Epithelial cell of proximal tubule (primary cell): Measurements from ENCODE around the gene TMIGD1. TPM values are rescaled to one million over a fixed set of nuclear protein-coding genes. Genes with fewer than 3 reads are reported as not detected.
A peak's percentile ranks its signal among the peaks of the same experiment; 100 is the strongest.

Experiments used
- DNase-seq: peaks from one replicate; pipeline ENCODE4 v3.0.0-alpha.2; 2011; ENCODE audit warnings: low read depth
- H3K4me3 ChIP-seq: 2 replicates; pipeline ENCODE4 v1.5.1; 2011; ENCODE audit warnings: low read depth, mild to moderate bottlenecking, low read length
- total RNA-seq: library from RNA; depleted of rRNA; stranded (reverse); fragments of >200 nt; gene quantifications from 2 replicates; pipeline ENCODE4 v1.2.3, GENCODE V29; 2015
- TF ChIP-seq, protein P1 (sequence below): conservative IDR thresholded peaks from 2 replicates; pipeline ENCODE4 v1.5.1; 2012; ENCODE audit warnings: low read depth, mild to moderate bottlenecking, low read length

The TMIGD1 gene
- total RNA-seq, 1 donor from 2014 or later: not detected

DNA sequence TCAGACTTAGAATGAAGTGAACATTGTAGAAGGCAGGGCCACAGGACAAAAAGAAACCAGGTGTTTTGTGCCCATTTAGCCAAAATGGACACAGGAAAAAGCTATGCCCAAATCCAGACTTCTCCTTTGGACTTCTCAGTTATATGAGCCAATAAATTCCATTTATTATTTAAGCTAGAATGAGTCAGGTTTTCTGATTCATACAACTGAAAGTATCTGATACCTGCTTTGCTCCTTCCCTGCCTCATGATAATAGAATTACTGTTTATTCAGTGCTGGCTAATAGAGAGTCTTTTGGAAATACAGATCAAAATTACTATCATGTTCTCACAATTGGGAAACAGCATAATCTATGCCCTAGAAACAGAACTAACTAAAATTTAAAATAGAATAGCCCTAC, 36.1 kb upstream of the TMIGD1 start:
- H3K4me3 ChIP-seq: no peak overlapping the region
- TF ChIP-seq, protein P1, sequence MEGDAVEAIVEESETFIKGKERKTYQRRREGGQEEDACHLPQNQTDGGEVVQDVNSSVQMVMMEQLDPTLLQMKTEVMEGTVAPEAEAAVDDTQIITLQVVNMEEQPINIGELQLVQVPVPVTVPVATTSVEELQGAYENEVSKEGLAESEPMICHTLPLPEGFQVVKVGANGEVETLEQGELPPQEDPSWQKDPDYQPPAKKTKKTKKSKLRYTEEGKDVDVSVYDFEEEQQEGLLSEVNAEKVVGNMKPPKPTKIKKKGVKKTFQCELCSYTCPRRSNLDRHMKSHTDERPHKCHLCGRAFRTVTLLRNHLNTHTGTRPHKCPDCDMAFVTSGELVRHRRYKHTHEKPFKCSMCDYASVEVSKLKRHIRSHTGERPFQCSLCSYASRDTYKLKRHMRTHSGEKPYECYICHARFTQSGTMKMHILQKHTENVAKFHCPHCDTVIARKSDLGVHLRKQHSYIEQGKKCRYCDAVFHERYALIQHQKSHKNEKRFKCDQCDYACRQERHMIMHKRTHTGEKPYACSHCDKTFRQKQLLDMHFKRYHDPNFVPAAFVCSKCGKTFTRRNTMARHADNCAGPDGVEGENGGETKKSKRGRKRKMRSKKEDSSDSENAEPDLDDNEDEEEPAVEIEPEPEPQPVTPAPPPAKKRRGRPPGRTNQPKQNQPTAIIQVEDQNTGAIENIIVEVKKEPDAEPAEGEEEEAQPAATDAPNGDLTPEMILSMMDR: no peak
- DNase-seq: no peak

DNA sequence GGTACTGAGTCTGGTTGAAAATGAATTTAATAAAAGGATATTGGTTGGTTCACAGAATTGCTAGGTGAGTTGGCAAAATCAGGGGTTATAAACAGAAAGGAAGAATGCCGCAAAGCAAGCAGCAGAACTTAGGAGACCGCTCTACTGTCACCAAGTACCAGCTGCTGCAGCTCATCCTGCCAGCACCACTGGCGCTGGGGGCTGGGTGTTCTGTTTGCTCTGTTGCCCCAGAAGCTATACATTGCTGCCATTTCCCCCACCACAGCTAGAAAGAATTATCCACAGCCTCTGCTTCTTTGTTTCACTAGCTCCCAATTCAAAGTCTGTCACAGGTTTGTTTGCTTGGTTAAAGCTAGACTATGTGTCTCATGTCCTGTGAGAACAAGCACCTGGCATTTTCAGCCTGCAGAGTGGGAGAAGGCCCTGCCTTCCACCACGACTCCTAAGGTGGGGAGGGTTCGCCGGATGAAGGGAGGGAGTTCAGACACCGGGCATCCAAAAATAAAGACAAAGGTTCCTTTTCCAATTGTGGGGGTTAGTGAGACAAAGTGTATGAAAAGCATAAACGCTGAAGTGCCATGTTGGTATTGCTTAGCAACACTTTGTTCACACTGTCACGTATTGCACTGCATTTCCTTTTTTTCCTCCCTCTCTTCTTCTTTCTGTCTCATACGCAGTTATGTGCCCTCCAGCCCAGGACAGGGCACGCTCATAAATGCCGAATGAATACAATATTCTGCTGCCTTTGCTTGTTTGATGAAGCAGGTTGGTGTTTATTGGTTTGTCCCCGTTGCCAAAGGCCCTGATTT, 35.3 kb upstream of the TMIGD1 start:
- no peak overlapping the region for H3K4me3 ChIP-seq
- no peak for DNase-seq
- TF ChIP-seq, protein P1: no peak

DNA sequence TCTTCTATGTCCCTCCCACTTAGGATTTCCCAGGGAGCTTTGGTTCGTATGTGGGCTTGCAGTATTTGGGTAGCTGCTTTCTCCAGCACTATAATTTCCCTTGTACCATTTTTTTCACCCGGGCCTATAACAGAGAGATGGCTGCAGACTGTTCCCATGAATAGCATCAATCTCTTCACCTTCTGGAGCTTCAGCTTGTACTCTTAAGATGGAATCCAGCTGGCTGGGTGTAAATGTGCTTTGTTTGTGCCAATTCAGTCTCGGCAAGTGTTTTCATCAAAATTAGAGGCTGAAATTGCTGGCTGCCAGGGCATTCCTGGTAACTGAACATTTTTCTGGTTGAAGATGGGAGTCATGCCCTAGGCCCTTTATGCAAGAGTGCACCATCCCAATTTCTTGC, 32.7 kb upstream of the TMIGD1 start:
- DNase-seq: no peak
- TF ChIP-seq, protein P1: no peak
- no peak overlapping the region for H3K4me3 ChIP-seq

DNA sequence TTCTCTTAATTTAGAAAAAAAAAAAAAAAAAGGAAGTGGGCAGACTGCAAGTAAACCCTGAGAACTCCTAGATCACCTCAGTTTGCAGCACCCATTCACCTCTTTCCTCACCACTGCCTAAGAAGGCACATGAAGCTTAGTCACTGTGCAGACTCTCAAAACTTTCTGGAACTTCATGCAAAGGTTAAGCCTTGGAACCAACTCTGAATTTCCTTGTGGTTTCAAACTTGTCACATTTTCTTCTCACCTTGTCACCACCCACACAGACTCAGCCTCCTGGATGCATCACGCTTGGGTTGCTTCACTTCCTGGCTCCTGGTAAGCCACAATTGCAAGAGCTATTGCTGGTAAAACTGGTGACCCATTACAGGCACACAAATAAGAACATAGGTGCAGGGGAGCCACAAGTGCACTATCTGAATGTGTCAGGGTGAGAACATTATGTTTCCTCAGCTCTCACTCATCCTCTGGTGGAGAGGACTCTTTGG, 29.9 kb upstream of the TMIGD1 start:
- DNase-seq: peak; percentile 100
- TF ChIP-seq, protein P1: no peak

DNA sequence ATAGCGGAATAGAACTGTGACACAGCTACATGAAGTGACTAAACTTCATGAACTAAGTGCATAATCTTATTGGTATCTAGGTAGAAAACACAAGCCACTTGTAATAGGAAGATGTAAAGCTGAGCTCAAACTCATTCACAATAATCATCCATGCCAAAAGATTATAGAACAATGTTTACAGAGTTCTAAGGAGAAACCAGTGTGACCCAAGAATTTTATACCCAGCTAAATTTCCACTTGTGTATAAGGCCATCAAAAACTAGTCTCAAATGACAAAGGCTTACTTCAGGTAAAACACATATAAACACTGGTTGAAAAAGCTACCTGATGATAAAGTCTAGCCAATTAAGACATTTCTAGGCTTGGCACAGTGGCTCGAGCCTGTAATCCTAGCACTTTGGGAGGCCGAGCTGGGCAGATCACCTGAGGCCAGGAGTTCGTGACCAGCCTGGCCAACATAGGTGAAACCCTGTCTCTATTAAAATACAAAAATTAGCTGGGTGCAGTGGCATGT, 28.0 kb upstream of the TMIGD1 start:
- TF ChIP-seq, protein P1: no peak
- DNase-seq: no peak
- H3K4me3 ChIP-seq: no peak overlapping the region

More for the DNA sequence above, 29.9 kb upstream of the TMIGD1 start:
- H3K4me3 ChIP-seq: no peak overlapping the region

DNA sequence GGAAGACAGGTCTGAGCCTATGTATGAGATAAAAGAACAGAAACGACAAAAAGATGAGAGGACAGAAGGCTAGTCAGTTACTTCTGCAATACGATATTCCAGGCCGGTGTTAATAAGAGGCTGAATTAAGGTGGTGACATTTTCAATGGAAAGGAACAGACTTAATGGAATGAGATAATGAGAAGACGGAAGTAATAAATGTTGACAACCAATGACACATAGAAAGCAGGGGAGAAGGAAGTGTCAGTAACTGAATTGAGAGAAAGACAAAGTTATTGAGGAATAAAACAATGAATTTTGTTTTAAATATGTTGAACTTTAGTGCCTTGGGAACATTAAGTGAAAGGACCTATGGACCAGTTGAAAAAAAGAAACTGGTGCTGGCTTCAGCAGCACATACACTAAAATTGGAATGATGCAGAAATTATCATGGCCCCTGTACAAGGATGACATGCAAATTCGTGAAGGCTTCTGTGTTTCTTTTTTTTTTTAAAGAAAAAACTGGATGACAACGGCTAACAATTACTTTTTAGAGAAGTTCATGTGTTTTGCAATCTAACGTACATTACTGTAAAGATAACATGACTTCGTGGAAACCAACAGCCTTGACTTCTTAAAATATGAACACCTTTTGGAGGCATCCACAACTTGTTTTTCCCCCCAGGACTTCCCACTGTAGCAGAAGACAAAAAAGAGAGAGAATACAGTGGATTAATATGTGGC, 26.4 kb upstream of the TMIGD1 start:
- no peak for DNase-seq
- TF ChIP-seq, protein P1: no peak
- H3K4me3 ChIP-seq: no peak overlapping the region
